GM23338 (cell line): ENCODE results near the gene INAFM1. TPM values are rescaled to one million over a fixed set of nuclear protein-coding genes. Genes with fewer than 3 reads are reported as not detected.

ENCODE experiments used
- ATAC-seq: fragments of 200-7000 bp; cut with Tn5 transposase; 3 replicates; pipeline ENCODE4 v1.9.1; 2020
- DNase-seq: peaks from one replicate; pipeline ENCODE4 v3.0.0-alpha.2; 2015; ENCODE audit warnings: low spot score
- H2AFZ ChIP-seq: fragments of 200-600 bp; sonication (generic); 2 replicates; pipeline ENCODE4 v1.8.0; 2016; ENCODE audit warnings: antibody characterized with exemption, mild to moderate bottlenecking, moderate library complexity
- H3F3A ChIP-seq: fragments of 200-600 bp; sonication (generic); replicated peaks from 2 replicates; pipeline ENCODE4 v1.8.0; 2017; ENCODE audit warnings: antibody characterized with exemption, mixed run types, low read depth
- H3K27ac ChIP-seq: fragments of 200-600 bp; sonication (generic); 2 replicates; pipeline ENCODE4 v1.6.1; 2016; ENCODE audit warnings: low read depth
- H3K27me3 ChIP-seq: fragments of 200-600 bp; sonication (generic); 2 replicates; pipeline ENCODE4 v1.8.0; 2016; ENCODE audit warnings: mild to moderate bottlenecking, mixed run types, moderate library complexity; ENCODE audit not compliant: insufficient read depth
- H3K36me3 ChIP-seq: fragments of 200-600 bp; sonication (generic); 2 replicates; pipeline ENCODE4 v1.8.0; 2016; ENCODE audit warnings: mild to moderate bottlenecking; ENCODE audit not compliant: insufficient read depth
- H3K4me1 ChIP-seq: fragments of 200-600 bp; sonication (generic); 2 replicates; pipeline ENCODE4 v1.8.0; 2016; ENCODE audit warnings: mild to moderate bottlenecking, moderate library complexity; ENCODE audit not compliant: insufficient read depth
- H3K4me2 ChIP-seq: fragments of 200-600 bp; sonication (generic); 2 replicates; pipeline ENCODE4 v1.7.1; 2017; ENCODE audit warnings: mixed run types
- H3K4me3 ChIP-seq: fragments of 200-600 bp; sonication (generic); 2 replicates; pipeline ENCODE4 v1.6.1; 2016; ENCODE audit warnings: mixed run types
- H3K79me2 ChIP-seq: fragments of 200-600 bp; sonication (generic); replicated peaks from 2 replicates; pipeline ENCODE4 v1.8.0; 2017; ENCODE audit warnings: mild to moderate bottlenecking; ENCODE audit not compliant: insufficient read depth
- H3K9me2 ChIP-seq: fragments of 200-600 bp; sonication (generic); 2 replicates; pipeline ENCODE4 v1.8.0; 2017; ENCODE audit not compliant: insufficient read depth
- H4K20me1 ChIP-seq: fragments of 200-600 bp; sonication (generic); replicated peaks from 2 replicates; pipeline ENCODE4 v1.8.0; 2017; ENCODE audit warnings: mild to moderate bottlenecking; ENCODE audit not compliant: insufficient read depth
- H3K27ac Mint-ChIP-seq: 2 replicates; pipeline ENCODE4 v1.8.0; 2020; ENCODE audit warnings: inconsistent platforms, mild to moderate bottlenecking, moderate library complexity, mixed read lengths
- H3K27me3 Mint-ChIP-seq: 3 replicates; pipeline ENCODE4 v1.8.0; 2022; ENCODE audit warnings: low read depth, mild to moderate bottlenecking, moderate library complexity, mixed read lengths, inconsistent platforms; ENCODE audit not compliant: insufficient read depth, poor library complexity
- H3K36me3 Mint-ChIP-seq: 3 replicates; pipeline ENCODE4 v1.8.0; 2021; ENCODE audit warnings: low read depth, mild to moderate bottlenecking, inconsistent platforms, moderate library complexity, mixed read lengths
- H3K4me1 Mint-ChIP-seq: 3 replicates; pipeline ENCODE4 v1.8.0; 2020; ENCODE audit warnings: mild to moderate bottlenecking, inconsistent platforms, mixed read lengths
- H3K4me3 Mint-ChIP-seq: 3 replicates; pipeline ENCODE4 v1.8.0; 2021; ENCODE audit warnings: moderate library complexity, mild to moderate bottlenecking, inconsistent platforms, mixed read lengths
- H3K9me3 Mint-ChIP-seq: 3 replicates; pipeline ENCODE4 v1.8.0; 2020; ENCODE audit warnings: moderate library complexity, mild to moderate bottlenecking, inconsistent platforms, mixed read lengths
- CTCF ChIP-seq, 2 experiments: fragments of 200-600 bp in 1 of 2; sonication (generic) in 1 of 2; conservative IDR thresholded peaks; 2 replicates each; pipeline versions ENCODE4 v1.5.1 to v1.6.1; 2016 to 2017; ENCODE audit warnings: antibody characterized with exemption in 2 of 2, low read depth in 2 of 2, mild to moderate bottlenecking in 2 of 2, moderate library complexity in 1 of 2
- ETS1 ChIP-seq: IDR thresholded peaks from 2 replicates; pipeline ENCODE4 v1.6.1; 2016; ENCODE audit warnings: antibody characterized with exemption
- EZH2 ChIP-seq: fragments of 200-600 bp; sonication (generic); IDR thresholded peaks from one replicate; pipeline ENCODE4 v1.8.0; 2017; ENCODE audit warnings: antibody characterized with exemption, mild to moderate bottlenecking, low read depth; ENCODE audit not compliant: unreplicated experiment
- EZH2phosphoT487 ChIP-seq: fragments of 200-600 bp; sonication (generic); IDR thresholded peaks from one replicate; pipeline ENCODE4 v1.8.1; 2018; ENCODE audit warnings: antibody characterized with exemption; ENCODE audit not compliant: unreplicated experiment
- JUNB ChIP-seq: IDR thresholded peaks from one replicate; pipeline ENCODE4 v1.6.1; 2016; ENCODE audit warnings: antibody characterized with exemption; ENCODE audit not compliant: unreplicated experiment
- NANOG ChIP-seq: IDR thresholded peaks from 2 replicates; pipeline ENCODE4 v1.6.1; 2016; ENCODE audit warnings: antibody characterized with exemption, borderline replicate concordance
- POLR2AphosphoS5 ChIP-seq: IDR thresholded peaks from 2 replicates; pipeline ENCODE4 v1.6.1; 2016; ENCODE audit warnings: antibody characterized with exemption, low read depth
- REST ChIP-seq: IDR thresholded peaks from one replicate; pipeline ENCODE4 v1.6.1; 2018; ENCODE audit warnings: antibody characterized with exemption; ENCODE audit not compliant: unreplicated experiment
- STAT1 ChIP-seq: IDR thresholded peaks from one replicate; pipeline ENCODE4 v1.6.1; 2016; ENCODE audit warnings: antibody characterized with exemption; ENCODE audit not compliant: unreplicated experiment
- ZNF114 ChIP-seq: fragments of 250-450 bp; sonication (Bioruptor Pico); IDR thresholded peaks from 2 replicates; pipeline ENCODE4 v1.5.0; 2020; ENCODE audit warnings: mild to moderate bottlenecking, moderate library complexity
- polyA plus RNA-seq: library from polyadenylated mRNA; unstranded; fragments of >200 nt; fragmentation: Nextera tagmentation; extraction: Ambion mirVana; gene quantifications from 2 replicates; pipeline ENCODE4 v1.2.1, GENCODE V29; 2016
- total RNA-seq: library from RNA; depleted of rRNA; stranded (reverse); fragments of >200 nt; shearing (Covaris generic); gene quantifications from 2 replicates; pipeline ENCODE4 v1.2.3, GENCODE V29; 2014

Gene INAFM1
- total and polyA plus RNA-seq, 2 experiments from 2014 or later: 2.9 to 10.2 TPM

- Mint-ChIP-seq H3K4me3 (no peak overlapping the region), H3K27ac (no peak overlapping the region), H3K36me3 (peaks cover 6% of the 10 kb centered on the region; the same call in 1 of the 3 replicates), H3K27me3 (peaks cover 27% of the 10 kb centered on the region), H3K4me1 (peaks cover 23% of the 10 kb centered on the region), H3K9me3 (peaks cover 3% of the 10 kb centered on the region; the same call in 2 of the 3 replicates)
- DNase-seq (no peak), ATAC-seq (no peak)
- Histone ChIP-seq H3K4me2 (no peak overlapping the region), H3K36me3 (no peaks in the 10 kb centered on the region), H3K27ac (no peak overlapping the region), H4K20me1 (no peaks in the 10 kb centered on the region), H3K4me3 (no peak overlapping the region), H3K79me2 (no peaks in the 10 kb centered on the region), H3K4me1 (peaks cover 26% of the 10 kb centered on the region), H3K9me2 (no peaks in the 10 kb centered on the region), H2AFZ (no peak overlapping the region), H3F3A (peaks cover 49% of the 10 kb centered on the region), H3K27me3 (peaks cover 41% of the 10 kb centered on the region)
- TF ChIP-seq POLR2AphosphoS5 (no peak), REST (no peak), EZH2phosphoT487 (no peak), NANOG (no peak), EZH2 (no peak), CTCF (conservative IDR thresholded peaks at IDR 0.05; ENCODE audit: low read depth in 2 of 2) (no peak), ZNF114 (CRISPR knock-in tag) (no peak), STAT1 (no peak), JUNB (no peak)
Observed at GRCh38 chr19:47241919-47242577, 32.6 kb upstream of the INAFM1 start.

DNA sequence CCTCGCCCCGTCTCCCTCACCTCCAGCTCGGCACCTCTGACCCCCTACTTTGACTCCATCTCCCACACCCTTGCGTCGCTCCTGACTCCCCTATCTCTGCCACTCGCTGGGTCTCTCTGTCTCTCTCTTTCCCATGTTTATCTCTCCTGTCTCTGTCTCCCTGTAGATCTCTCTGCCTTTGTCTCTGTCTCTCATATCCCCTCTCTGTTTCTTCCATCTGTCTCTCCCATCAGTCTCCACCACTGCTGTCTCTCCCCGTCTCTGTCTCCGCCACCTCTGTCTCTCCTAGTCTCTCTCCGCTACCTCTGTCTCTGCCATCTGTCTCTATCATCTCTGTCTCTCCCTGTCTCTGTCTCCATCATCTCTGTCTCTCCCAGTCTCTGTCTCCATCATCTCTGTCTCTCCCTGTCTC lies 31.3 kb upstream of the INAFM1 start:
- H3K27me3 ChIP-seq: peaks cover 41% of the 10 kb centered on the region
- no peaks in the 10 kb centered on the region for H3K9me2 ChIP-seq
- H3K27ac ChIP-seq: no peak overlapping the region
- peaks cover 26% of the 10 kb centered on the region for H3K4me1 ChIP-seq
- no peak for TF ChIP-seq ETS1
- H3K4me2 ChIP-seq: peak overlapping the region; percentile 83
- DNase-seq (no peak), ATAC-seq (peak; percentile 7)
- Mint-ChIP-seq H3K9me3 (peaks cover 3% of the 10 kb centered on the region; the same call in 2 of the 3 replicates), H3K4me3 (peak overlapping the region; percentile 70), H3K27me3 (peaks cover 32% of the 10 kb centered on the region), H3K27ac (peak overlapping the region; percentile 82; the same call in 1 of the 2 replicates), H3K36me3 (peaks cover 6% of the 10 kb centered on the region; the same call in 1 of the 3 replicates), H3K4me1 (peaks cover 23% of the 10 kb centered on the region)
- H3K79me2 ChIP-seq: no peaks in the 10 kb centered on the region
- no peaks in the 10 kb centered on the region for H3K36me3 ChIP-seq
- H4K20me1 ChIP-seq: no peaks in the 10 kb centered on the region
- H3K4me3 ChIP-seq: peak overlapping the region; percentile 59
- no peak overlapping the region for H2AFZ ChIP-seq
- peaks cover 46% of the 10 kb centered on the region for H3F3A ChIP-seq
